Stomach (tissue), 4 donors: Measurements from ENCODE around the gene FAM43A.

ENCODE experiments used
- CTCF ChIP-seq, 7 experiments: fragments of 450-650 bp in 4 of 7; fragments of 200-600 bp in 3 of 7; sonication (generic) in 3 of 7; IDR thresholded peaks; one replicate each; pipeline ENCODE4 v1.5.1; 2016 to 2019; ENCODE audit warnings: antibody characterized with exemption in 7 of 7, control low read depth in 2 of 7, mild to moderate bottlenecking in 1 of 7
- POLR2A ChIP-seq, 4 donors: fragments of 450-650 bp; IDR thresholded peaks; one replicate each; pipeline ENCODE4 v1.6.1; 2016; ENCODE audit warnings: antibody characterized with exemption in 4 of 4, control low read depth in 2 of 4, mild to moderate bottlenecking in 1 of 4, moderate library complexity in 1 of 4

- no peak for TF ChIP-seq CTCF (IDR thresholded peaks at IDR 0.05)
- TF ChIP-seq POLR2A (IDR thresholded peaks at IDR 0.05): no peak
Measured at GRCh38 chr3:194637541-194638400, 47.9 kb upstream of the FAM43A start.
